HepG2 (cell line): ENCODE measurements around the gene KLHL36. TPM values are rescaled to one million over a fixed set of nuclear protein-coding genes. Genes with fewer than 3 reads are reported as not detected.
A peak's percentile ranks its signal among the peaks of the same experiment; 100 is the strongest.

ENCODE experiments used
- AHDC1 ChIP-seq: sonication (generic); formaldehyde crosslinking; IDR thresholded peaks from 2 replicates; pipeline ENCODE4 v1.5.1; 2020; ENCODE audit warnings: mild to moderate bottlenecking, missing genetic modification reagents, borderline replicate concordance
- KDM3A ChIP-seq: IDR thresholded peaks from 2 replicates; pipeline ENCODE4 v1.6.1; 2018; ENCODE audit warnings: low read depth, missing compliant biosample characterization
- SP5 ChIP-seq: IDR thresholded peaks from 2 replicates; pipeline ENCODE4 v1.6.1; 2016; ENCODE audit warnings: low read depth, borderline replicate concordance
- STAG1 ChIP-seq: sonication (generic); formaldehyde crosslinking; IDR thresholded peaks from 2 replicates; pipeline ENCODE4 v1.4.0; 2020; ENCODE audit warnings: missing genetic modification reagents
- ZBTB40 ChIP-seq, 2 experiments: fragments of 450-650 bp in 1 of 2; sonication (generic) in 1 of 2; formaldehyde crosslinking in 1 of 2; IDR thresholded peaks; 2 replicates each; pipeline versions ENCODE4 v1.6.1 to v1.8.0; 2016 to 2022; ENCODE audit warnings: antibody characterized with exemption in 1 of 2, mild to moderate bottlenecking in 1 of 2, missing genetic modification reagents in 1 of 2
- ZNF678 ChIP-seq: sonication (generic); formaldehyde crosslinking; IDR thresholded peaks from 2 replicates; pipeline ENCODE4 v1.4.0; 2020; ENCODE audit warnings: mild to moderate bottlenecking, missing genetic modification reagents
- polyA plus RNA-seq, 8 experiments: library from polyadenylated mRNA; depleted of rRNA in 3 of 8; stranded (reverse) in 7 of 8; unstranded in 1 of 8; fragments of >200 nt; fragmentation: Illumina TruSeq in 4 of 8; extraction: Trizol in 4 of 8; gene quantifications; 2 replicates each; pipeline versions ENCODE4 v1.2.1 to v1.2.3, GENCODE V29; 2011 to 2016; ENCODE audit warnings: low read depth in 4 of 8, missing spikeins in 1 of 8, mixed read lengths in 1 of 8; ENCODE audit not compliant: insufficient read depth in 1 of 8
- total RNA-seq, 5 experiments: library from RNA; depleted of rRNA; stranded (reverse); fragments of >200 nt; fragmentation: Illumina TruSeq; extraction: Trizol; gene quantifications; 2 replicates each; pipeline ENCODE4 v1.2.3, GENCODE V29; 2016; ENCODE audit warnings: low read depth in 1 of 5
- TF ChIP-seq, protein P1 (sequence below): sonication (generic); formaldehyde crosslinking; IDR thresholded peaks from 2 replicates; pipeline ENCODE4 v1.4.0; 2020; ENCODE audit warnings: missing genetic modification reagents
- TF ChIP-seq, protein P2 (sequence below): sonication (generic); formaldehyde crosslinking; IDR thresholded peaks from 2 replicates; pipeline ENCODE4 v1.4.0; 2020; ENCODE audit warnings: missing genetic modification reagents

KLHL36 gene
- total and polyA plus RNA-seq, 2 of the 13 experiments (the other 11 are each of a cell fraction or from before 2014, with no cell fraction given) = 24.3 to 26.0 TPM

DNA sequence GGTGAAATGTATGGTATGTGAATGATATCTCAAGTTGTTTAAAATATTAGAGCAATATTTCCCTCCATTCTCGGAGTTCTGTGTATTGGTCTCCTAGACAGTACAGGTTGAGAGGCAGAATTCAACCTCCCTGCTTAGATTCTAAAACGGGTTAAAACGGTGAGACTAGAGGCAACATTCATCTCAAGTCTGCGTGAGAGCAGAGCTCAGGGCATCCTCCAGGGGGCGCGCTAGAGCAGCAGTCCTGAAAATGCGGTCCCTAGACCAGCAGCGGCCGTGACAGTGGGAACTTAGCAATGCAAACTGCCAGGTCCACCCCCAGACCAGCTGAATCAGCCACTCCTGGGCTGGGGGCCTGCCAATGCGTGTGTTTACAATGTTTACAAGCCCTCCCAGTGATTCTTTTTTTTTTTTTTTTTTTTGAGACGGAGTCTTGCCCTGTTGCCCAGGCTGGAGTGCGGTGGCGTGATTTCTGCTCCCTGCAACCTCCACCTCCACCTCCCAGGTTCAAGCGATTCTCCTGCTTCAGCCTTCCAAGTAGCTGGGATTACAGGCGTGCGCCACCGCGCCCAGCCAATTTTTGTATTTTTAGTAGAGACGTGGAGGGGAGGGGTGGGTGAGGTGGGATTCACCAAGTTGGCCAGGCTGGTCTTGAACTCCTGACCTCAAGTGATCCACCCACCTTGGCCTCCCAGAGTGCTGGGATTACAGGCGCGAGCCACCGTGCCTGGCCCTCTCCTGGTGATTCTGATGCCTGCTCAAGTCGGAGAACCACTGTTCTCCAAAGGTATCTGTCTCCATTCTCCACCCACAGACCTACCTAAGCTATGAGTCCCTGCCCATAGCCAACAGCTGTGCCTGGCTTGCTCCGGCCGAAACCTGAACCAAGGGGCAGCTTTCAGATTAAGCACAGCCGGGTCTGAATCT is 24.2 kb downstream of the KLHL36 start (continued):
- no peak for TF ChIP-seq ZBTB40 (IDR thresholded peaks at IDR 0.05)
- no peak for TF ChIP-seq ZBTB40 (CRISPR knock-in tag; IDR thresholded peaks at IDR 0.05)
- TF ChIP-seq KDM3A (CRISPR knock-in tag) = no peak
- TF ChIP-seq, protein P1, sequence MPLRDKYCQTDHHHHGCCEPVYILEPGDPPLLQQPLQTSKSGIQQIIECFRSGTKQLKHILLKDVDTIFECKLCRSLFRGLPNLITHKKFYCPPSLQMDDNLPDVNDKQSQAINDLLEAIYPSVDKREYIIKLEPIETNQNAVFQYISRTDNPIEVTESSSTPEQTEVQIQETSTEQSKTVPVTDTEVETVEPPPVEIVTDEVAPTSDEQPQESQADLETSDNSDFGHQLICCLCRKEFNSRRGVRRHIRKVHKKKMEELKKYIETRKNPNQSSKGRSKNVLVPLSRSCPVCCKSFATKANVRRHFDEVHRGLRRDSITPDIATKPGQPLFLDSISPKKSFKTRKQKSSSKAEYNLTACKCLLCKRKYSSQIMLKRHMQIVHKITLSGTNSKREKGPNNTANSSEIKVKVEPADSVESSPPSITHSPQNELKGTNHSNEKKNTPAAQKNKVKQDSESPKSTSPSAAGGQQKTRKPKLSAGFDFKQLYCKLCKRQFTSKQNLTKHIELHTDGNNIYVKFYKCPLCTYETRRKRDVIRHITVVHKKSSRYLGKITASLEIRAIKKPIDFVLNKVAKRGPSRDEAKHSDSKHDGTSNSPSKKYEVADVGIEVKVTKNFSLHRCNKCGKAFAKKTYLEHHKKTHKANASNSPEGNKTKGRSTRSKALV (CRISPR knock-in tag) = no peak
- no peak for TF ChIP-seq SP5 (CRISPR knock-in tag)
- no peak for TF ChIP-seq ZNF678 (CRISPR knock-in tag)
- TF ChIP-seq, protein P2, sequence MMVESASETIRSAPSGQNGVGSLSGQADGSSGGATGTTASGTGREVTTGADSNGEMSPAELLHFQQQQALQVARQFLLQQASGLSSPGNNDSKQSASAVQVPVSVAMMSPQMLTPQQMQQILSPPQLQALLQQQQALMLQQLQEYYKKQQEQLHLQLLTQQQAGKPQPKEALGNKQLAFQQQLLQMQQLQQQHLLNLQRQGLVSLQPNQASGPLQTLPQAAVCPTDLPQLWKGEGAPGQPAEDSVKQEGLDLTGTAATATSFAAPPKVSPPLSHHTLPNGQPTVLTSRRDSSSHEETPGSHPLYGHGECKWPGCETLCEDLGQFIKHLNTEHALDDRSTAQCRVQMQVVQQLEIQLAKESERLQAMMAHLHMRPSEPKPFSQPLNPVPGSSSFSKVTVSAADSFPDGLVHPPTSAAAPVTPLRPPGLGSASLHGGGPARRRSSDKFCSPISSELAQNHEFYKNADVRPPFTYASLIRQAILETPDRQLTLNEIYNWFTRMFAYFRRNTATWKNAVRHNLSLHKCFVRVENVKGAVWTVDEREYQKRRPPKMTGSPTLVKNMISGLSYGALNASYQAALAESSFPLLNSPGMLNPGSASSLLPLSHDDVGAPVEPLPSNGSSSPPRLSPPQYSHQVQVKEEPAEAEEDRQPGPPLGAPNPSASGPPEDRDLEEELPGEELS (CRISPR knock-in tag) = peak; percentile 35; the same call in 1 of the 2 replicates
- peak; percentile 90 for TF ChIP-seq STAG1 (CRISPR knock-in tag)
- no peak for TF ChIP-seq AHDC1
